Right atrium auricular region (tissue), 2 donors: Measurements from ENCODE around the gene NCLN. TPM values are rescaled to one million over a fixed set of nuclear protein-coding genes. Genes with fewer than 3 reads are reported as not detected.

Experiments used
- DNase-seq: peaks from one replicate; pipeline ENCODE4 v3.0.0-alpha.2; 2019; ENCODE audit warnings: low spot score
- H3K27ac ChIP-seq, 2 donors: fragments of 200-600 bp; sonication (generic); 1 replicate in 1 of 2; 2 replicates in 1 of 2; pipeline ENCODE4 v1.5.1; 2016 to 2019
- H3K27me3 ChIP-seq, 2 donors: fragments of 200-600 bp; sonication (generic); one replicate each; pipeline versions ENCODE4 v1.5.1 to v1.6.0; 2017 to 2019
- H3K36me3 ChIP-seq: fragments of 200-600 bp; sonication (generic); one replicate; pipeline ENCODE4 v1.5.1; 2016
- H3K4me1 ChIP-seq, 2 donors: fragments of 200-600 bp; sonication (generic); one replicate each; pipeline versions ENCODE4 v1.5.1 to v1.6.0; 2017 to 2019
- H3K4me3 ChIP-seq, 2 donors: fragments of 200-600 bp; sonication (generic); 1 replicate in 1 of 2; 2 replicates in 1 of 2; pipeline ENCODE4 v1.5.1; 2017 to 2019; ENCODE audit warnings: mild to moderate bottlenecking in 1 of 2, moderate library complexity in 1 of 2
- H3K9me3 ChIP-seq, 2 donors: fragments of 200-600 bp; sonication (generic); one replicate each; pipeline ENCODE4 v1.5.1; 2019
- CTCF ChIP-seq, 2 donors: fragments of 200-600 bp; sonication (generic); IDR thresholded peaks; one replicate each; pipeline ENCODE4 v1.5.1; 2019; ENCODE audit warnings: antibody characterized with exemption in 2 of 2
- total RNA-seq, 2 donors: library from RNA; depleted of rRNA; stranded (reverse); fragments of >200 nt; gene quantifications; one replicate each; pipeline ENCODE4 v1.1.0, GENCODE V29; 2016

Gene NCLN
- total RNA-seq, 2 donors from 2014 or later = 23.3 to 24.9 TPM

DNA sequence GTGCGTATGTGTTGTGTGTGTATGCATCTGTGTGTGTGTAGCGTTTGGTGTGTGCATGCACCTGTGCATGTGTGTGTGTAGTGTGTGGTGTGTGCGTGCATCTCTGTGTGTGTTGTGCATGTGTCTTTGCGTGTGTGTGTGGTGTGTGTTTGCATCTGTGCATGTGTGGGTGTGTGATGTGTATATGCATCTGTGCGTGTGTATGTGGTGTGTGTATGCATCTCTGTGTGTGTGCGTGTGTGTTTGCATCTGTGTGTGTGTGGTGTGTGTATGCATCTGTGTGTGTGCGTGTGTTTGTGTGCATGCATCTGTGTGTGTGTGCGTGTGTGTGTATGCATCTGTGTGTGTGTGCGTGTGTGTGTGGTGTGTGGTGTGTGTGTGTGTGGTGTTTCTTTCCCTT lies 59.3 kb downstream of the NCLN start:
- no peak overlapping the region for H3K4me3 ChIP-seq
- no peak overlapping the region for H3K27ac ChIP-seq
- TF ChIP-seq CTCF (IDR thresholded peaks at IDR 0.05) = no peak
- H3K27me3 ChIP-seq = no peaks in the 10 kb centered on the region
- H3K36me3 ChIP-seq = no peaks in the 10 kb centered on the region
- no peaks in the 10 kb centered on the region for H3K9me3 ChIP-seq
- no peak for DNase-seq
- H3K4me1 ChIP-seq = no peaks in the 10 kb centered on the region

- no peak overlapping the region for H3K27ac ChIP-seq
- no peaks in the 10 kb centered on the region for H3K36me3 ChIP-seq
- no peaks in the 10 kb centered on the region for H3K4me1 ChIP-seq
- no peak for TF ChIP-seq CTCF (IDR thresholded peaks at IDR 0.05)
- no peak overlapping the region for H3K4me3 ChIP-seq
- H3K9me3 ChIP-seq = peaks cover 0 to 8% of the 10 kb centered on the region in 2 donors
- H3K27me3 ChIP-seq = no peaks in the 10 kb centered on the region
- no peak for DNase-seq
Measured at GRCh38 chr19:3248728-3249326, 63.1 kb downstream of the NCLN start.

DNA sequence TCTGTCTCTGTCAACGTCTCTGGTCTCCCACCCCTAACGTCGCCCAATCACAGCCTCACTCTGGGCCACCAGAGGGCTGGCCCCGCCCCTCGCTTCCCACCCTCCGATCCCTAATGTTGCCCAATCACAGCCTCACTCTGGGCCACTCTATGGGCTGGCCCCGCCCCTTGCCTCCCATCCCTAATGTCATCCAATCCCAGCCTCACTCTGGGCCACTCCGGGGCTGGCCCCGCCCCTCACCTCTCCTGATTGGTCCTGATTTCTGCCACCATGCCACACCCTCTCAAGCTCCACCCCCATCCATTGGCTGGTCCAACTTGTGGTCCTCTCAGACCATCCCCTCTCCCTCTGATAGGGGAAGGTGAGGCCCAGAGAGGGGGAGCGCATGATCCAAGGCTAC lies 63.7 kb downstream of the NCLN start:
- Histone ChIP-seq H3K36me3 (no peaks in the 10 kb centered on the region), H3K9me3 (peaks cover 0 to 8% of the 10 kb centered on the region in 2 donors), H3K27ac (no peak overlapping the region), H3K27me3 (no peaks in the 10 kb centered on the region), H3K4me1 (no peaks in the 10 kb centered on the region), H3K4me3 (no peak overlapping the region)
- no peak for DNase-seq
- no peak for TF ChIP-seq CTCF (IDR thresholded peaks at IDR 0.05)

- no peaks in the 10 kb centered on the region for H3K36me3 ChIP-seq
- H3K27ac ChIP-seq = no peak overlapping the region
- no peak overlapping the region for H3K4me3 ChIP-seq
- TF ChIP-seq CTCF (IDR thresholded peaks at IDR 0.05) = peak; percentile 17 to 57
- H3K4me1 ChIP-seq = no peaks in the 10 kb centered on the region
- no peaks in the 10 kb centered on the region for H3K27me3 ChIP-seq
- H3K9me3 ChIP-seq = peaks cover 0 to 8% of the 10 kb centered on the region in 2 donors
- DNase-seq = no peak
Measured at GRCh38 chr19:3250675-3251074, 64.9 kb downstream of the NCLN start.

DNA sequence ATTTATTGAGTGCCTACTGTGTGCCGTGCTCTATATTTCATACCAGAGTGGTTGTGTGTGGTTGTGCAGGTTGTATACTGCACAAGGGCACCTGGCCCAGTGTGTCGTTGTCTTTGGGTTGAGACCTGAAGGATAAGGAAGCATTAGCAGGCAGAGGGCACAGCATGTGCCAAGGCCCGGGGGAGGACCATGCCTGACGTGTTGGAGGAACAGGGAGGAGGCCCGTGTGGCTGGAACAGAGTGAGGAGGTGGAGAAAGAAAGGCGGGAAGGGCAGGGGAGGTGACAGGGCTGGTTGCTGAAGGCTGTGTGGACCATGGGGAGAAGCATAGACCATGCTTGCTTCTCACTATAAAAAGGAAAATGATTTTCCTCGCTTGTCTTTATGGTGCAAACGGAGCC lies 65.5 kb downstream of the NCLN start:
- Histone ChIP-seq H3K9me3 (peaks cover 0 to 8% of the 10 kb centered on the region in 2 donors), H3K36me3 (no peaks in the 10 kb centered on the region), H3K27ac (no peak overlapping the region), H3K4me3 (no peak overlapping the region), H3K27me3 (no peaks in the 10 kb centered on the region), H3K4me1 (no peaks in the 10 kb centered on the region)
- DNase-seq = no peak
- TF ChIP-seq CTCF (IDR thresholded peaks at IDR 0.05) = no peak

DNA sequence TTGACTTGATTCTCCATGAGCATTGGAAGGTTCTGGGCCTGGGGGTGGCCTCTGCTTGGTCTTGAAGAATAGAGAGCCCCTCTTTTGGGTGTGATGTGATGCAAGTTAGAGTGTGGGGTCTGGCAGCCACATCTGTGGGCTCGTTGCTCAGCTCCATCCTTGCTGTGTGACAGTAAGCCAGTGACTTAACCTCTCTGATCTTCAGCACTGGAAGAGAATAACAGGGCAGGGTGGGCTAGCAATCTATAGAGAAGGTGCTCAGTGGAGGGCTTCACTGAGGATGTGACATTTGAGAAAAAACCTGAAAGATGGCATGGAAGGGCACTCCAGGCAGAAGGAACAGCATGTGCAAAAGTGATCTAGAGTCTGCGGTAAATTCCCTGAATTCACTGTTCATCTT lies 66.9 kb downstream of the NCLN start:
- Histone ChIP-seq H3K27me3 (no peaks in the 10 kb centered on the region), H3K27ac (no peak overlapping the region), H3K4me1 (no peaks in the 10 kb centered on the region), H3K36me3 (no peaks in the 10 kb centered on the region), H3K4me3 (no peak overlapping the region), H3K9me3 (peaks cover 0 to 8% of the 10 kb centered on the region in 2 donors)
- no peak for TF ChIP-seq CTCF (IDR thresholded peaks at IDR 0.05)
- no peak for DNase-seq
